Measurements from ENCODE around the gene RPL7A.
"Not testable (repeated sequence)": the region's sequence is repeated elsewhere in the genome, so short reads cannot be mapped to it uniquely, and the experiment has no call there.

RPL7A gene

DNA sequence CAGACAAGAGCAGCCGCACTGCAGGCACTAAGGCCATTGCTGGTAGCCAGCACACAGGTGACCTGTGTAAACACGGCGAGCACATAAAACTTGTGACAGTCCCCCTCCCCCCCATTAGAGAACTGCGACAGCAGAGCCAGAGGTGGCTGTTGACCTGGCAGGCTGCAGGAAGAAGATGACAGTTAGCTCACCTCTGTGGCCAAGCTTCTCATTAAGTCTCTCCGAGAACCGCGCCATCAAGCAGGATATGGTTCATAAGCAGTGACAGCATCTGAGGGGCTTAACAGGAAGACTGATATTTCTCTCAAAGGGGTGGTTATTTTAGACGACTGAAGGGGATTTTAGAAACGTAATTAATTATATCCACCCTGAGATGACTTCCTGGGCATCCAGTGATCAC, 22.7 kb downstream of the RPL7A start:
- no peak for DNase-seq

DNA sequence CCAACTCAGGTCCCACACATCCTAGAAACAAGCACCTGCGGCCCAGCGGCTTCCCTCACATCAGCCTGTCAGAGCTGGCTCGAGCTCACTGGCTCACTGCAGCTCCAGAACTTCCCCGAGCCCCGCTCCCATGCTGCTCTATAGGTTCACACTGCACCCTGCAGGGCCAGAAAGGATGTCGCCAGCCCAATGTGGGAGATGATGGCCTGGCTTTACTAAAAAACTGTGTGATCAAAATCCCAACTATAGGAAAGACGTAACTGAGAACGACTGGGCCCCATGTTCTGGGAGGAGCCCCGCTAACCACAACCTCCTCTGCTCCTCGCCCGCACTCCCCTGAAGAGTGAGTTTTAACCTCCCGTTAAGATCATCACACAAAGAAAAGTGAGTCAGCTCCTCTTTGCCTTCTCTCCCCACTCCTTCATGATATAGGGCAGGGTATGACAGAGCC, 23.3 kb downstream of the RPL7A start:
- no peak for DNase-seq

DNA sequence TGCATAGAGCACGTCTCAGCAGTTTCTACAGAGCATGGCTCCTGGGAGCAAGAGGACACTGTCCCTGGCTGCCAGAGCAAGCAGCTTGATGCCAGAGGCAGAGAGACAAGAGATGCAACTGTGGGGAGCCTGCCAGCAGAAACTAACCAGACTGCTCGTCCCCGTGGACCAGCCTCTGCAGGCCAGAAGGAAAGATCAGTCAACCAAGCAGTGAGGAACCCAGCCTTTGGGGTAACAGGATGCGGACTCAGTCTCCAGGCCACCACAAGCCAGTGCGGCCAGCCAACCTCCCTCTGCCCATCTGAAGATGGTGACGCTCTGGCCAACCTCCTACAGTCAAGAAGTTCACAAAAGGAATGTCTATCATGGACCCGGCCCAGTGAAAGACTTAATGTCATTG, 24.1 kb downstream of the RPL7A start:
- no peak for DNase-seq

DNA sequence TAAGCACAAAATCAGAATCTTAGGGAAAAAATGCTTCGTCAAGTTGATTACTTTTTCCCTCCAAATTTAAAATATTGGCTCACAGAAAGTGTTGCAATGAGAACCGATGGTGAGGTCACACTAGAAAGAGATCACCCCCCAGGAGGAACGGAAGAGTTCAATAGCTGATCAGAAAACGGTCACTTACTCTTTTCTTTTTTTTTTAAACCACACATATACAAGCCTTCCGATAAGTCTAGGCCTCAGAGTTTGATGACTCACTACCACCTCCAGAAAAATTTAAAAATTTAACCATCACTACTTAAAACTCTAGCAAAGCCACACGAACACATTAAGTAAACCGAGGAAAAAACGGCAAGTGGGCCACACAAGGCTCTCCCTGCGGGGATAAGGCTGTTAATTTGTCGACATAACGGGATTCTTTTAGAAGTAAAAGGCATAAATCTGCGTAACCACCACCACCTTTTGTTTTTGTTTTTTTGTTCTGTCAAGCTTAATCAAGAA, 26.6 kb downstream of the RPL7A start:
- peak; percentile 10 for DNase-seq

DNA sequence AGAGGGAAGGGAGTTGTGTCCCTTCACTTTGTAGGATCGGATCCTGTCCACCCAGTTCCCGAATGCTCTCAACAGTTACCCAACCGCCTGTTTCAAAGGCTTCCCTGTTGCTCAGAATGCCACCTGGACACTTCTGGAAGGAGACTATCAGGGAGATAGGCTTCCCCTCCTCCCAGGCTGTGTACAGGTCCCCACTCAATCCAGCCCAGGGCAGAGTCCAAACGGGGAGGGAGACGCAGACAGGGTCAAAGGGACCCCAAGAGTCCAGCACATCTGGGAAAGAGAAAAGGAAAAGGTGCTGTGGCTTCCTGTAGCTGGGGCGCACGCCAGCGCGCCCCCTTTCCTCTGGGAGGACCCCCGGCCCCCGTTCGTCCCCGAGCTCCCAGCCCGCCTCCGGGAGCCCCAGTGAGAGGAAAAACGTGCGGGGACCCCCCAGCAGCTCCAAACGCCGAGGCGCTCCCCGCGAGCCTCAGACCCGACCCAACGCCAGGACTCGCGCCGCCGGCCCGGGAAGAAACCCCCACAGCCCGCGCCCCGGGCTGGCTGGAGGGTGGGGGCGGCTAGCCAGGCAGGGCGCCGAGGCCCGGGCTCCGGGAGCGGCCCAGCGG, 27.2 kb downstream of the RPL7A start:
- DNase-seq, result no peak

DNA sequence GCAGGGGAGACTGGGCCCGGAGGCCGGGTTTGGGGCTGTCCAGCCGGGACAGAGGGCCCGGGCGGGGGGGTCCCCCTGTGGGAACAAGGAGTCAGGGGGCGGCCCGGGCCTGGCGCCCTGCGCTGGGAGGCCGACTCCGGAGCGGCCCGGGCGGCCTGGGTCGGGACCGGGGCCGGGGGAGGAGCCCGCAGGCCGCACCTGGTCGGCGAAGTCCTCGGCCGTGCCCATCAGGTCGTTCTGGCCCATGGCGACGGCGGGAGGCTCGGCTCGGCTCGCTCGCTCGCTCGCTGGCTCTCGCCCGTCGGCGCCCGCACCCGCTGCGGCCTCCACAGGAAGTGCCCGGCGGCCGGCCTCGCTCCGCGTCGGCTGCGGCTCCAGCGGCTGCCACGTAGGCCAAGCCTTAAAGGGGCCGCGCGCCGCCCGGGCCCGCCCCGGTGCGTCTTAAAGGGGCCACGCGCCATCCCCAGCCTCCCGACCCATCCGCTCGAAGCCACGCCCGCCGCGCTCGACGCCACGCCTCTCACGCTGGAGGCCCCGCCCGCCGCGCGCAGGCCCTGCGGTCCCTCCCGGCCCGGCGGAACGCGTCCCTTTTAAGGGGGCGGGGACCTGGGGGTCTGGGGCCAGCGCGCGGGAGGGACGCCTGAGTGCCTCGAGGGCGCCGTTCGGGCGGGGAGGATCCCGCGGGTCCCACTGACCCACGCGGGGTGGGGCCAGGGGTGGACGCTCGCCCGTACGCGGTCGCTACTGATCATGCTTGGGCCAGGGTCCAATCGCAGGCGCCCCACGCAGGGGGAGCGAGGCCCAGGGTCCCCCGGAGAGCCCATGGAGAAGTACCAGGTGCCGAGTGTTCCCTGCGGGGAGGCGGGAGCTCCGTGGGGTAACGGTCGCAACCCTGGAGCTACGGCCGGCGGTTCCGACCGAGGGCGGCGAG, 28.0 kb downstream of the RPL7A start, which contains the start of the genes STKLD1 and SURF4:
Gene STKLD1 (plus strand): TSS at position 643 of the 931 bp plus-strand sequence. CDS start 108 bp downstream, at position 751.
Gene SURF4 (minus strand): TSS at position 337 of the 931 bp plus-strand sequence. CDS start 91 bp downstream, at position 246.
- DNase-seq, result peak; percentile 96

DNA sequence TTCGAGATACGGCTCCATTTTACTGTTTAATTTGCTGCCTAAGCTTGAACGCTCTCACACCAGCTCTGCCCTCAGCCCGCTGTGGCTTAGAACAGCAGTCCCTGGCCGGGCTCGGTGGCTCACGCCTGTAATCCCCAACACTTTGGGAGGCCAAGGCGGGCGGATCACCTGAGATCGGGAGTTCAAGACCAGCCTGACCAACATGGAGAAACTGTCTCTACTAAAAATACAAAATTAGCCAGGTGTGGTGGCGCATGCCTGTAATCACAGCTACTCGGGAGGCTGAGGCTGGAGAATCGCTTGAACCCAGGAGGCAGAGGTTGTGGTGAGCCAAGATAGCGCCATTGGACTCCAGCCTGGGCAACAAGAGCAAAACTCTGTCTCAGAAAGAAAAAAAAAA, 29.3 kb downstream of the RPL7A start:
- not testable (repeated sequence) for DNase-seq

DNA sequence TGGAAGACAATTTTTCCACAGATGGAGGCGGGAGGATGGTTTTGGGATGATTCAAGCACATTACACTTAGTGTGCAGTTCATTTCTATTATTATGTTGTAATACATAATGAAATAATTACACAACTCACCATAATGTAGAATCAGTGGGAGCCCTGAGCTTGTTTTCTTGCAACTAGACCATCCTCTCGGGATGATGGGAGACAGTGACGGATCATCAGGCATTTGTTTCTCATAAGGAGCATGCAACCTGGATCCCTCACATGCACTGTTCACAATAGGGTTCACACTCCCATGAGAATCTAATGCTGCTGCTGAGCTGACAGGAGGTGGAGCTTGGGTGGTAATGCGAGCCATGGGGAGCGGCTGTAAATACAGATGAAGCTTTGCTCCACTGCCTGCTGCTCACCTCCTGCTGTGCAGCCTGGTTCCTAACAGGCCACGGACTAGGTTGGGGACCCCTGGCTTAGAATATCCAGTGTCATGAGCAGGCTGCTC, 29.8 kb downstream of the RPL7A start:
- DNase-seq, result no peak

DNA sequence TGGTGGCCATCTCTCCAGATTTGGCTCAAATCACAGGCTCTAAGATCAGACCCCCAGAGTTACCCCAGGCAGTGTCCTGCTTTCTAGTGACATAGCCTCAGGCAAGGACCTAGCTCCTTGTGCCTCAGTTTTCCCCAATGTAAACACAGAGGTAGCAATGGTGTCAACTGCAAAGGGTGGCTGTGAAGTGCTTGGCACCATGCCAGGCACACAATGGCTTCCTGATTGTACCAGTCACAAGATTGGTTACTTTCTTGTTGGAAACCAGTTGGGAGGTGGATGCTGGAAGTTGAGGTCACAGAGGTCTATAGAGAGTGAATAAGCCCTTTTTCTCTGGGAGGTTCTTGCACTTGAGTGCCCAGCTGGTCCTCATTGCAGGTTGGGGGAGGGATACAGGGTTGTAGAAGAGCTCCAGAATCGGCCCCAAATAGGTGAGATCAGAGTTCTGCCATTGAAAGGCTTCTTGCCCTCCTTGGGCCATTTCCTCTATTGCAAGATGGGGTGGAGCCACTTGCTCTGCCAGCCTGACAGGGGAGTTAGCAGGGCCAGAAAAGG, 30.5 kb downstream of the RPL7A start:
- DNase-seq, result no peak

DNA sequence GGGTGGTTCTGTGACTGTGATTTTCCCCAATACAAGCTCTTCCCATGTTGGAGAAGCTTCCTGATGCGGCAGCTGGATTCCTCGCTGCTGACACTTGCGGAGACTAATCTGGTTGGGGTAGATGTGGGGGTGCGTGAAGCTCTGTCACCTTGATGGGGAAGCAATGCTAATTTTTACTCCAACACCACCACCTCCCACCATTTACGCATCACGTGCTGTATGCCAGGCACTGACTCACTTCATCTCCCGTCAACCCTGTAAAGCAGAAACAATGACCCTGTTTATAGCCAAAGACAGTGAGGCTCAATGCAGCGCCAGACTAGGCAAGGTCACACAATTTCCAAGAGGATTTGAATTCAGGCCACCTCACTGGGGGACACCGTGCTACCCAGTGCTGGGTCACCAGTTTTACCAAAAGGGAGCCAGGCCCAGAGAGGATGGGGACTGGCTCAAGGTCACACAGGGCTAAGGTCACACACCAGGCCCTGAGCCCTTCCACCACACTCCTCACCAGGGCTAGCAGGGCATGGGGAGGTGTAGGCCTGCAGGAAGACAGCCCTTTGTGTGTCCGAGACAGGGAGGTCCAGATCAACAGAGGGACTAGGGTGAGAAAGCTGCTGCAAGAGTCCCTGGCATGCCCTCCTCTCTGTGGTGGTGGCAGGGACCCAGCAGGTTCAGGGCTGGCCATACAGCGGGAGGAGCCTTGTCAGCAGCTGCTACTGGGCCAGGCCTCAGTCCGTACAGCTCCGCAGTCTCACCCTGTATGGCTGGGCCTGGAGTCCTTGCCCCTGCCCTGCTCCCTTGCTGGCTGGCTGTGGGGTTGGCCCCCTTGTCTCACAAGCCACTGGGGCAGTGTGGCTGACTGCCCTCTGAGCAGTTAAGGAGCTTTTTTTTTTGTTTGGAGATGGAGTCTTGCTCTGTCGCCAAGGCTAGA, 31.4 kb downstream of the RPL7A start:
- DNase-seq, result no peak

DNA sequence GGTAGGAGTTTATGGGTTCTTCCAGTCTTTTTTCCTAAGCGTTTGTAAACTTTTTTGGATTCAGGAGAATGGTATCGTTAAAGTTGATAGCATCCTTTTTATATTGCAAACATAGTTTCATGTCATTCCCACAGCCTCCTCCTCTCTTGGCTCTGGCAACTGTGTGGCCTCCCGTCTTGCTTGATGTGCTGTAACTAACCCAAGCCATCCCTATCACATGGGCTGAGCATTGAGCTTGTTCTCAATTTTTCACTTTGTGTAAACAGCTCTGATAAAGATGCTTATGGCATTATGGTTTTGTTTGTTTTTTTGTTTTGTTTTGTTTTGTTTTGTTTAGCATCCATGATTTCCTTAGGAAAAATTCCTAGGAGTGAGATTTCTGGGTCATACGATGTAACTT, 32.7 kb downstream of the RPL7A start:
- no peak for DNase-seq

DNA sequence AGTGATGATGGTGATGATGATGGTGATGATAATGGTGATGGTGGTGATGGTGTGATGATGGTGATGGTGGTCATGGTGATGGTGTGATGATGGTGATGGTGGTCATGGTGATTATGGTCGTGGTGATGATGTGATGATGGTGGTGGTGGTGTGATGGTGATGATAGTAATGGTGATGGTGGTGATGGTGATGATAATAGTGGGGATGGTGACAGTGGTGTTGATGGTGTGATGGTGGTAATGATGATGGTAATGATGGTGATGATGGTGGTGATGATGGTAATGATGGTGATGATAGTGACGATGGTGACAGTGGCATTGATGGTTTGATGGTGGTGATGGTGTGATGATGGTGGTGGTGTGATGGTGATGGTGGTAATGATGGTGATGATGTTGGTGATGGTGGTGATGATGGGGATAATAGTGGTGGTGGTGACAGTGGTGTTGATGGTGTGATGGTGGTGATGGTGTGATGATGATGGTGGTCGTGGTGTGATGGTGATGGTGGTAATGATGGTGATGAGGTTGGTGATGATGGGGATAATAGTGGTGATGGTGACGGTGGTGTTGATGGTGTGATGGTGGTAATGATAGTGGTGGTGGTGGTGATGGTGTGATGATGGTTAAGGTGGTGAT, 34.6 kb downstream of the RPL7A start:
- no peak for DNase-seq

DNA sequence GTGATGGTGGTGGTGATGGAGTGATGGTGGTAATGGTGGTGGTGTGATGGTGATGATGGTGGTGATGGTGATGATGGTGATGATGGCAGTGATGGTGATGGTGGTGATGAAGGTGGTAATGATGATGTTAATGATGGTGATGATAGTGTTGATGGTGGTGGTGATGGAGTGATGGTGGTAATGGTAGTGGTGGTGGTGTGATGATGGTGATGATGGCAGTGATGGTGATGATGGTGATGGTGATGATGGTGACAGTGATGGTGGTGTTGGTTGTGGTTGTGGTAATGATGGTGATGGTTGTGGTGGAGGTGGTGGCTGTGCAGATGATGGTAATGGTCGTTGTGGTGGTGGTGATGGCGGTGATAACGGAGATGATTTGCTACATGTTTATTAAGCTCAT, 35.4 kb downstream of the RPL7A start:
- no peak for DNase-seq

DNA sequence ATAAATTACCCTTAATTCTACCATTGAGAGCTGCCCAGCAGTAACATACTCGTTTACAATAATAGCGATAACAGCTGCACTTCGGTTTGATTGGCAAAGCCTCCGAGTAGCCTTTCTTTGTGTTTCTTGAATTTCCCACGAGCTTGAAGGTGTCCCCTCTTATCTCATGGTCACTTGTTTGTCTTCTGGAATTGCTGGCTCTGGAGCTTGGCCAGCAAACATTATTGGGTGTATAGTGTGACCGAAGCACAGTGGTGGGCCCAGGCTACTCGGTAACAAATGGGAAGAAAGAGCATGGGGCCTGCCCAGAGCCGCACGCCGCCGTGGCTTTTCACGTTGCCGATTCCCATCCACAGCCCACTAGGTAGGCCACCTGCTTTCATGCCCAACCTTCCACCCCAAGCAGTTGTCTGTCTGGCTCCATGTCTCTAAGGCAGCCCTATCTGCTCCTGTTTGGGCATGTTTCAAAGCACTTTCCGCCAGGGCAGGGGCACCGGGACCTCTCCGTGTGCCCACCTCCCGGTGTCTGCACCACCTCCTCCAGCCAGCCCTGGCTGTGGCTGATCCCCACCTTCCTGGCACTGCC, 36.8 kb downstream of the RPL7A start:
- no peak for DNase-seq

DNA sequence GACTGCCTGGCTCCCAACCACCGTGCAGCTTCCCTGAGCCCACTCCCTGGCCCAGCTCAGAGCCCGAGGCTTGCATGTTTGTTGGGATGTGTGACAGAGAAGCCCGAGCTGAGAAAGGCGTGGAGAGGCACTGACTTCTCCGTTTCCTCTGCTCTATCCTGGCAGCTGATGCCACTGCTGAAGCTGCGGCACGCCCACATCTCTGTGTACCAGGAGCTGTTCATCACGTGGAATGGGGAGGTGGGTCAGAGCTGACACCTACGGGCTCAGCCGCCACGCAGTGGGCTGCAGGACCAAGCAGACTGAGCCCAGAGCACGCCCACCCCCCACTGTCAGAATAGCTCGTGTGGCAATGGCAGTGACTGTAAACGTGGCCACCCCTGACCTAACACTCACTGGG, 37.4 kb downstream of the RPL7A start:
- DNase-seq, result no peak

DNA sequence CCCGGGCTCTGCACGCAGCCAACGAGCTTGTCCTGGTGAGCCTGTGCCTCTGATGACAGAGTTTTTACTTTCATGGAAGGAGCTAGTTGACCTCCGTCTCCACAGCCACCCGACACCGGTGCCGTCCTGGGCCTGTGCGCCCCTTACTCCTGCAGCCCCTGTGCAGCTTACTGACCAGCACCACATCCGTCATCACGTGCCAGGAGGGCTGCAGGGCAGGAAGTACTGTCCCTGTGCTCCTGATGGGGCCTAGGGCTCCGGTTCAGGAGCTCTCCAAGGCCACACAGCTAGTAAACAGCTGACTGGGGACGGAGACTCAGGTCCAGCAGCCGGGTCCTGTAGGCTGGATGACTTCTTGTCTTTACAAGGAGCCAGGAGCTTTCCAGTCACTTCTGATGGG, 38.3 kb downstream of the RPL7A start:
- DNase-seq, result no peak

DNA sequence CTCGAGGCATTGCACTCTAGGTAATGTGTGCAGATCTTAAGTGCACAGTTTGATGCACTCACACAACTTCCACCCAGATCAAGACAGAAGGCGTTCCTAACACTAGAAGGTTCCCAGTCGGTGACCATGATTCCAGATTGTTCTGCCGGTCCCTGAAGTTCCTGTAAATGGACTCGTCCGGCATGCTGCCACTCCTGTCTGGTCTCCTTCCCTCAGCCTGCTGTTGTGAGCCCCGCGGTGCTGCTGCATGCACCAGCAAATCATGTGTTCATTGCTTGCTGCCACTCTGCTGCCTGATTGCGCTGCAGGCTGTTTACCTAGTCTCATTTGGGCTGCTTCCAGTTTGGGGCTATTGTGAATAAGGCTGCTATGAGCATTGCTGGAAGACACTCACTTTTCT, 39.7 kb downstream of the RPL7A start:
- DNase-seq, result no peak

DNA sequence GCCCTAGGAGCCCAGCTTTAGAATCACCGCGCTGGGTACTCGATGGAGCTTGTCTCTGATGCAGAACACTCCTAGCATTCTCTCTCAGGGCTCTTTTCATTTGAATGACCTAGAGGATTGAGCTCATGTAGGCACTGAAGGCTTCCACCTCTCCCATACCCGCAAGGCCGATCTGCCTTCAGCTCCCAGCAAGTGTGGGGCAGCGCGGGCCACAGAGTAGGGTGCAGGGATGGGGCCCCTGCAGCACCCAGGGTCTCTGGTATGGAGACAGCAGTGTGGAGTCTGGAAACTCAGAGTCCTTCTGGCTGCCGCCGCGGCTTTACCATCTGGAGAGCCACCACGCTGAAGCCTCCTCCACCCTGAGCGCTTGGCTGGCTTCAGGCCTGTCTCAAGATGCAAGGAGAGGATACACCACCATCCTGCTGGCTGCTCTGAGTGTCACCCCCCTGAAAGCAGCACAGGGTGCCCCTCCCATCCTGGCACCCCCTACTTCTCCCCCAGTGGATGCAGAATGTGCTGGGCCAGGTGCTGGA, 41.1 kb downstream of the RPL7A start:
- DNase-seq, result no peak

DNA sequence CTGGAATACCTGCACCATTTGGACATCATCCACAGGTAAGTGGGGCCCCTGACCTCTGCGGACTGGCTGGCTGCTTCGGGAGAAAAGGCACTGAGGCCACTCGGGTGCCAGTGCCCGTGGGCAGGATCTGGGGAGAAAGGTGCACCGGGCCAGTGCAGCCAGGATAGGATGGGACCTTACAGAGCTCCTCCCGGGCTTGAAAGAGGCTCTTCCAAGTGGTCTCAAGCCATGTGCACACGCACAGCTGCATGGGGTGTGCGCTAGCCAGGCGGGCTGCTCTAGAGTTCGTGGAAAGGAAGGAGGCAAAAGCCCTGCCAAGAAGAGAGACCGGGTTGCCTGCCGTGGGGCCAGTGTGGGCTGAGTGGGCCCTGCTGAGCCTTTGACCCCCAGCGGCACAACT, 41.5 kb downstream of the RPL7A start:
- no peak for DNase-seq

DNA sequence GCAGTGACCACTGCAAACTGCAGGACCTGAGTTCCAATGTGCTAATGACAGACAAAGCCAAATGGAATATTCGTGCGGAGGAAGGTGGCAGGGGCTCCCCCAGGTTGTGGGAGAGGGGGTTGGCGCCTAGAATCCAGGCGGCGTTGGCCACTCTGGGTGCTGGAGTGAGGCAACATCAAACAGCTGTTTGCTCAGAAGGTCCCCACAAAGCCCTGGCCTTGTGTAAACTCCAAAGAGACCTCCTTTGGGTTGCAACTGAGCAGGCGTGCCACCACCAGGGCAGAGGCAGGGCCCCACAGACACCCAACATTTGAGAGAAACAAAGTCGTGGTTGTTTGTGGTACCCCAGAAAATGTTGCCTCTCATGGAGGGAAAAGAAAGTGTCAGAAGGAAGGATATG, 42.7 kb downstream of the RPL7A start:
- DNase-seq, result no peak

DNA sequence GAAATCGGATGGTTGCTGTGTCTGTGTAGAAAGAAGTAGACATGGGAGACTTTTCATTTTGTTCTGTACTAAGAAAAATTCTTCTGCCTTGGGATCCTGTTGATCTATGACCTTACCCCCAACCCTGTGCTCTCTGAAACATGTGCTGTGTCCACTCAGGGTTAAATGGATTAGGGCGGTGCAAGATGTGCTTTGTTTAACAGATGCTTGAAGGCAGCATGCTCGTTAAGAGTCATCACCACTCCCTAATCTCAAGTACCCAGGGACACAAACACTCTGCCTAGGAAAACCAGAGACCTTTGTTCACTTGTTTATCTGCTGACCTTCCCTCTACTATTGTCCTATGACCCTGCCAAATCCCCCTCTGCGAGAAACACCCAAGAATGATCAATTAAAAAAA, 43.4 kb downstream of the RPL7A start:
- not testable (repeated sequence) for DNase-seq

Measured in amniotic stem cell (primary cell).